ENCODE results near the gene BCL2L14. TPM values are rescaled to one million over a fixed set of nuclear protein-coding genes. Genes with fewer than 3 reads are reported as not detected.

Gene BCL2L14
- polyA plus RNA-seq, 1 donor from 2014 or later = not detected

DNA sequence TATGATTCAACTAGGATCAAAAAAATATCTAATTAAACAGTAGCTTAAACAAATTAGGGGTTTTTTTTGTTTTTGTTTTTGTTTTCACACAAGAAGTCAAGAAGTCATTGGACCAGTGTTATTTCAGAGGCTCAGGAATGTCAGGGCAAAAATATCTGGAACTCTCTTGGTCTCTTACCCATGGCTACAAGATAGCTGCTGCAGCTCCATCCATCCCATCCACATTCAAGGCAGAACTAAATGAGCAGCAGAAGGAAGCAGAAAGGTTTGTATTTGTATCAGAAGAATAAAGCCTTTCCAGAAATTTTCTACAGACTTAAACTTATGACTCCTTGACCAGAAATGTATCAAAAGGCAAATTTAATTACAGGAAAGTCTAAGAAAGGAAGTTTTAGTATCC is 33.8 kb upstream of the BCL2L14 start:
- Mint-ChIP-seq H3K9me3 (no peaks in the 10 kb centered on the region), H3K27ac (no peak overlapping the region), H3K36me3 (peaks cover 3% of the 10 kb centered on the region), H3K4me3 (no peak overlapping the region), H3K27me3 (peaks cover 6% of the 10 kb centered on the region), H3K4me1 (peaks cover 5 to 13% (median 10%) of the 10 kb centered on the region in 3 donors)

DNA sequence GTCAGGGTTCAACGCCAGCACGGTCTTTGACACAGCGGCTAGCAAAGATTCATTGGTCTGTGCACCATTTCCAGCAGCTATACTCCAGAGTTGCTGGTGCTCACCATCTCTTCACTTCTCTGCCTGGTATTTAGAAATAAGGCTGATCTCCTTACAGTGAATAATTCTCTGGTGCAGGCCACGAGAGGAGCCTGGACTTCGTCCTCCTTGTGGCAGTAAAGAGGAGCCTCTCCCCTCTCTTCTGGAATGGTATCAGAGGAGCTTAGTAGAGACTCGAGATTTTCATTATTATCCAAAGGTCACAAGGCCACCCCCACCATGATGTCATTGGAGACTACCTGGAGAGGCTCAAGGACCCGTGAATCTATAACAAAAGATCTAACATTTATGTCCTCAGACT is 30.8 kb upstream of the BCL2L14 start:
- Mint-ChIP-seq H3K27me3 (peaks cover 6% of the 10 kb centered on the region), H3K36me3 (peaks cover 3% of the 10 kb centered on the region), H3K4me1 (no peaks in the 10 kb centered on the region), H3K27ac (no peak overlapping the region), H3K9me3 (no peaks in the 10 kb centered on the region), H3K4me3 (no peak overlapping the region)

DNA sequence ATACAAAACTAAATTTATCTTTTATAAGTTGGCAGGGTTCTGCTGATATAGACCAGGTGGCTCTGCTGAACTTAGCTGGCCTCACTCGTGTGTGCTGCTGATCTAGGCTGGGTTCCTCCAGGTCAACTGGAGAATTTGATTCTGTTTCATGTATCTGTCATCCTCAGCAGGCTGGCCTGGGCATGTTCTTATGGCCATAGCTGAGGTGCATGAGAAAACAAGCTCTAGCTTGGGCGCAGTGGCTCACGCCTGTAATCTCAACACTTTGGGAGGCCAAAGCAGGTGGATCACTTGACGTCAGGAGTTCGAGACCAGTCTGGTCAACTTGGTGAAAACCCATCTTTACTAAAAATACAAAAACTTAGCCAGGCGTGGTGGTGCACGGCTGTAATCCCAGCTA is 24.3 kb upstream of the BCL2L14 start:
- no peaks in the 10 kb centered on the region for H3K4me1 Mint-ChIP-seq
- H3K27ac Mint-ChIP-seq = no peak overlapping the region
- H3K4me3 Mint-ChIP-seq = no peak overlapping the region
- peaks cover 1% of the 10 kb centered on the region for H3K36me3 Mint-ChIP-seq
- H3K27me3 Mint-ChIP-seq = no peaks in the 10 kb centered on the region
- H3K9me3 Mint-ChIP-seq = no peaks in the 10 kb centered on the region

DNA sequence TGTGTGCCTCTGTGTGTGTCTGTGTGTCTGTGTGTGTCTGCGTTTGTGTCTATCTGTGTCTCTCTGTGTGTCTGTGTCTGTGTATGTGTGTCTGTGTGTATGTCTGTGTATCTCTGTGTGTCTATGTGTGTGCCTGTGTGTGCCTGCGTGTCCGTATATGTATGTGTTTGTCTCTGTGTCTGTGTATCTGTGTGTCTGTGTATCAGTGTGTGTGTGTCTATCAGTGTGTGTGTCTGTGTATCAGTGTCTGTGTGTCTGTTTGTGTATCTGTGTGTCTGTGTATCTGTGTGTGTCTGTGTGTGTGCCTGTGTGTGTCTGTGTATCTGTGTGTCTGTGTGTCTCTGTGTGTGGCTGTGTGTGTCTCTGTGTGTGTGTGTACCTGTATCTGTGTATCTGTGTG is 23.1 kb upstream of the BCL2L14 start:
- H3K27me3 Mint-ChIP-seq = no peaks in the 10 kb centered on the region
- H3K36me3 Mint-ChIP-seq = peaks cover 1% of the 10 kb centered on the region
- H3K27ac Mint-ChIP-seq = no peak overlapping the region
- no peak overlapping the region for H3K4me3 Mint-ChIP-seq
- H3K9me3 Mint-ChIP-seq = no peaks in the 10 kb centered on the region
- H3K4me1 Mint-ChIP-seq = no peaks in the 10 kb centered on the region

DNA sequence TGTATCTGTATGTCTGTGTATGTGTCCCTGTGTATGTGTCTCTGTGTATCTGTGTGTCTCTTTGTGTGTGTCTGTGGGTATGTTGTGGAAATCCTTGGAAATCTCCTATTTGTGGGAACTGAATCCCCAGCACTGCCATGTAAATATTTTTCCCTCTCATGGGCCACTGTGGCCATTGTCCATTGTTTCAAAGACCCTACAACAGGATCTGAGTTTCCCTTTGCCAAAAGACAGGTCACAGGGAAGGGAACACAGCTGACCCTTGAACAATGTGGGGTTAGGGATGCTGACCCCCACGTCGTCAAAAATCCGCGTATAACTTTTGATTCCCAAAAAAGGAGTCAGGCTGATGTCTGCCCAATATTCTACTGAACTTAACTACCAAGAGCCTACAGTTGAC is 22.5 kb upstream of the BCL2L14 start:
- H3K4me1 Mint-ChIP-seq = no peaks in the 10 kb centered on the region
- no peaks in the 10 kb centered on the region for H3K27me3 Mint-ChIP-seq
- peaks cover 1% of the 10 kb centered on the region for H3K36me3 Mint-ChIP-seq
- no peak overlapping the region for H3K4me3 Mint-ChIP-seq
- no peak overlapping the region for H3K27ac Mint-ChIP-seq
- no peaks in the 10 kb centered on the region for H3K9me3 Mint-ChIP-seq

DNA sequence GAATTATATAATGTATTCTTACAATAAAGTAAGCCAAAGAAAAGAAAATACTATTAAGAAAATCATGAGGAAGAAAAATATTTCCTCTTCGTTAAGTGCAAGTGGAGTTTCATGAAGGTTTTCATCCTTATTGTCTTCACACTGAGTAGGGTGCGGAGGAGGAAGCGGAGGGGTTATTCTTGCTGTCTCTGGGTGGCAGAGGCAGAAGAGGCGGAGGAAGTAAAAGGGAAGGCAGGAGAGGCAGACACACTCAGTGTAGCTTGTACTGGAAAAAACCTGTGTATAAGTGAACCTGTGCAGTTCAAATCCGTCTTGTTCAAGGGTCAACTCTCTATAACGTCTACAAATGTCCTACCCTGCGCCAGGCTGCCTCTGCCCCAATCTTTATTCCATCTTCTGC is 22.0 kb upstream of the BCL2L14 start:
- Mint-ChIP-seq H3K4me3 (no peak overlapping the region), H3K27ac (no peak overlapping the region), H3K4me1 (no peaks in the 10 kb centered on the region), H3K9me3 (no peaks in the 10 kb centered on the region), H3K27me3 (no peaks in the 10 kb centered on the region), H3K36me3 (peaks cover 1% of the 10 kb centered on the region)

DNA sequence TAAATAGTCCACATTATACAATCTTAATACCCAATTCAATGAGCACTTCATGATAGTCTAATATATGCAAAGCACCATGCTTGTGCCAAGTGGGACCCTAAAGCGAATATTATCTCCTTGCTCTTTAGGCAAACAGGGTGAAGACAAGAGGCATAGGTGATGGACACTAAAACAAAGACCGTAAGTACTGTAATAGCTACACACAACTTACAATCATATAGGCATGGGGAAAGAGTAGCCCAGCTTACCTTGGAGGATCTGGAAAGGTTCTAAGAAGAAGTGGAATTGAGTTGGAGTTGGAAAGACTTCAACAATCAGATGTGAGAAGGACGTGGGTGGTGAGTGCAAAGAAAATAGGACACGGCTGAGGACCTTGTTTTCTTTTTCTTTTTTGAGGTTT is 19.1 kb upstream of the BCL2L14 start:
- Mint-ChIP-seq H3K9me3 (no peaks in the 10 kb centered on the region), H3K4me3 (no peak overlapping the region), H3K27ac (no peak overlapping the region), H3K4me1 (no peaks in the 10 kb centered on the region), H3K36me3 (peaks cover 1% of the 10 kb centered on the region), H3K27me3 (no peaks in the 10 kb centered on the region)

DNA sequence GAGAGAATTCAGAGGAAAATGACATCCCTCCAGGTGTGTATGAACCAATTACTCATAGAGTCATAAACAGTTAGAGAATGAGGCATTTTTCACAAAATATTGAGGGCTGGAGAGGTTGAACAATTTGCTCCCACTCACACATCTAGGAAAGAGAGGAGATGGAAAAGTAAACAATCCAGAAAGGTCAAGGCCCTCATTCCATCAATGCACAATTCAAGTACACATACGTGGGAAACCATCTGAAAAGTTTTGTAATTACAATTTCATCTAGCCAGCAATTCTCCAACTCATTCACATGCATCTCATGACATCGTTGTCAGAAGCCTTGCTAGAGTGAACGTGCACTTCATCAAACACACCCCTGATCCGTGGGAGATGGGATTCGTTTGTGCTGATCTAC is 15.7 kb upstream of the BCL2L14 start:
- Mint-ChIP-seq H3K4me3 (no peak overlapping the region), H3K36me3 (no peaks in the 10 kb centered on the region), H3K27me3 (peaks cover 3% of the 10 kb centered on the region), H3K4me1 (no peaks in the 10 kb centered on the region), H3K27ac (no peak overlapping the region), H3K9me3 (no peaks in the 10 kb centered on the region)

DNA sequence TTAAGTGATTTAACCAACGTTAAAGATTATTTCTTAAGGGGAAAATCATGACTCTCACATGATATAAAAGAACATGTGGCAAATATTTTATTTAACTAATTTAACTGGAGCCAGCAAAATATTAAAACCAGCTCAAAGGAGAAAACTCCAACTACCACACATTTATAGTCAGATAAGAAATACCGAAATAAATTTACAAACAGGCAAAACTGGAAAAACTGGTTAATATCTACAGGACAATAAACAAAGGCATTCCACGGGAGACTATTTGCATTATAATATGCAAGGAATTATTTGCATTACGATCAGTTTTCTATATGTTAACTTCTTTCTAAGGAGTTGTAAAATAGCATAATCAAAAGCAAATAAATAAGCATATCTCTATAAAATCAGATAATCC is 13.8 kb upstream of the BCL2L14 start:
- Mint-ChIP-seq H3K4me1 (no peaks in the 10 kb centered on the region), H3K27ac (no peak overlapping the region), H3K36me3 (no peaks in the 10 kb centered on the region), H3K4me3 (no peak overlapping the region), H3K9me3 (no peaks in the 10 kb centered on the region), H3K27me3 (peaks cover 3% of the 10 kb centered on the region)

DNA sequence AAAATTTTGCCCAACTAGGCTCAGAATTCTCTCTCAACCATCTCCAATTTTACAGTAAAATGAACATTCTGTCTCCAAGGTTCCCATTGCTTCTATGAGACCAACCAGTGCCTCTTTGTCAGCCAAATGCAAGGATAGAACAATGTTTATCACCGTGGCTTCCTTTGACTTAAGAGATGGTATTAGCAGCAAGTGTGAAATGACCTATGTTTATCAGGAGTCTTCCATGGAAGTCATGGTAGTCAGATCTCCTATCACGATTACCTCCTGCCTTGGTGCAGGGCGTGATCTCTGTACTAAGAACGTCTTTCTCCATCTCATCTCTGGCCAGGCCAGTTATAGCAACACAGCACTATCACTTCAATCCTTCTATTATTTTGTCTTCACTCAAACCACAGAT is 6.1 kb upstream of the BCL2L14 start:
- Mint-ChIP-seq H3K4me1 (no peaks in the 10 kb centered on the region), H3K4me3 (no peak overlapping the region)

DNA sequence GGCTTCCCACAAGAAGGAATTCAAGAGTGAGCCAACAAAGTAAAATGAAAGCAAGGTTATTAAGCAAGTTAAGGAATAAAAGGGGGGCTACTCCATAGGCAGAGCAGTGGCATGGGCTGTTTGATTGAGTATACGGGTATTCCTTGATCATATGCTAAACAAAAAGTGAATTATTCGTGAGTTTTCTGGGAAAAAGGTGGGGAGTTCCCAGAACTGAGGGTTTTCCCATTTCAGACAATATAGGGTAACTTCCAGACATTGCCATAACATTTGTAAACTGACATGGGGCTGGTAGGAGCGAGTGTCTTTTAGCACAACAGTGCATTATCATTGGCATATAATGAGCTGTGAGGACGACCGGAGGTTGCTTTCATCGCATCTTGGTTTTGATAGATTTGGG is 2.0 kb upstream of the BCL2L14 start:
- Mint-ChIP-seq H3K9me3 (no peaks in the 10 kb centered on the region), H3K36me3 (peaks cover 2% of the 10 kb centered on the region), H3K27ac (no peak overlapping the region), H3K4me3 (peak overlapping the region in 1 of 4 donors; percentile 48), H3K27me3 (peaks cover 9% of the 10 kb centered on the region), H3K4me1 (peaks cover 10 to 14% (median 13%) of the 10 kb centered on the region in 3 donors)

More for the DNA sequence above, 6.1 kb upstream of the BCL2L14 start:
- Mint-ChIP-seq H3K27me3 (peaks cover 7% of the 10 kb centered on the region), H3K36me3 (no peaks in the 10 kb centered on the region), H3K27ac (no peak overlapping the region), H3K9me3 (no peaks in the 10 kb centered on the region)

DNA sequence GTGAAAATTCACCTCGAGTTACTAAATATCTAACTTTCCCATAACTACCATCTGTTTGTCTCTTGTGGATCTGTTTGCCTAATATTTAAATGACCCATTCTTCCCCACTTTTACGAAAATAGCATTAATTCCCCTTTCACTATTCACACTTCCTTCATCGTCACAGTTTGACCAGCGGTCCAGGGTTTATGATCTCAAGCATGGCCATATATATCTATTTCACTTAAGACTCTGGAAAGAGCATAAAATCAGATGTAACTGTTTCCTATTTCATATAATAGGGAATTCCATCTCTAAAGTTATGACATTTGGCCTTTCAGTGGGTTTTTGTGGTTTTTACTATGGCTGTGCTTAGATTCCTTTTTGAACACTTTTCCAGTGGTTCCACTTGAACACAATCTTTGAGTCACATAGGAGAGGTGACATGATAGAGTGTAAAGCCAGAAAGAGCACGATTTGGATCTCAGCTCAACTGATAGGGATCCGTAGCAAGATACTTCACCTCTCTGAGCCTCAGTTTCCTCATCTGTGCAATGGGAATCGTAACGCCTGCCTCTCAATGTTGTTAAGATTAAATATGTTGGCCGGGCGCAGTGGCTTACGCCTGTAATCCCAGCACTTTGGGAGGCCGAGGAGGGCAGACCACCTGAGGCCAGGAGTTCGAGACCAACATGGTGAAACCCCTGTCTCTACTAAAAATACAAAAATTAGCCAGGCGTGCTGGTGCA is 754 bp upstream of the BCL2L14 start:
- Mint-ChIP-seq H3K36me3 (peaks cover 2% of the 10 kb centered on the region), H3K27ac (no peak overlapping the region), H3K27me3 (peaks cover 9% of the 10 kb centered on the region), H3K4me1 (peaks cover 10 to 14% (median 13%) of the 10 kb centered on the region in 3 donors), H3K4me3 (no peak overlapping the region), H3K9me3 (no peaks in the 10 kb centered on the region)

DNA sequence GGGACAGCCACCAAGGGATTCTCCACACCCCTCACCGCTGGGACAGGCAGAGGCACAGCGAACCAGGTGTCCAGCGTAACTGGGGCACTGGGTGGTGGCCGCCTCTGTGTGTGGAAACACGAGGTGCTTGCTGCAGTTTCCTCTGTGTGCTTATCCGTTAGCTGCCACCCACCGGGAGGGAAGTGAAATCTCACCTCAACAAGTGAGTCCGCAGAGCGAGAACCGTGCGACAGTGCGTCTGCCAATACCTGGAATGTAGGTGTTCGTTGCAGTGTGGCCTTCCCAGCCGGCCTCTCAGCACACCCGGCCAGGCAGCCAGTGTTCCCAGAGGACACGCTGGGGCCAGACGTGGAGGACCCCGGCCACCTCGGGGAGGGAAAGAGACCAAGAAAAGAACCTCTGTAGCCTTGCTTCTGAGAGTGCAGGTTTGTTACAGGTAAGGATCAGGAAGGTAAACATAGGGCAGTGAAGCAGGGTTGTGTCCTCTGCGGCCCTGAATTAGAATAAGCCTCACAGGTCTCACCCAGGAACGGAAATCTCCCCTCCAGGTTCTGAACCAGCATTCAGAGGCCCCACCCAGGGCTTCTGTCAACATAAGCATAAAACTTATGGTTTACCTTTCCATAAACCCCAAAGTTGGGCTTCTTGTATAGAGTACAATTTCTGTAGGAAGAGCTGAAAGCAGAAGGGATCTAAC is 1.5 kb downstream of the BCL2L14 start:
- H3K27ac Mint-ChIP-seq = peak overlapping the region in 1 of 3 donors; percentile 69
- H3K4me3 Mint-ChIP-seq = peak overlapping the region in 3 of 4 donors; percentile 59 to 91 (median 73)
- peaks cover 10 to 14% (median 13%) of the 10 kb centered on the region in 3 donors for H3K4me1 Mint-ChIP-seq
- peaks cover 2% of the 10 kb centered on the region for H3K36me3 Mint-ChIP-seq
- no peaks in the 10 kb centered on the region for H3K9me3 Mint-ChIP-seq
- H3K27me3 Mint-ChIP-seq = peaks cover 9% of the 10 kb centered on the region

DNA sequence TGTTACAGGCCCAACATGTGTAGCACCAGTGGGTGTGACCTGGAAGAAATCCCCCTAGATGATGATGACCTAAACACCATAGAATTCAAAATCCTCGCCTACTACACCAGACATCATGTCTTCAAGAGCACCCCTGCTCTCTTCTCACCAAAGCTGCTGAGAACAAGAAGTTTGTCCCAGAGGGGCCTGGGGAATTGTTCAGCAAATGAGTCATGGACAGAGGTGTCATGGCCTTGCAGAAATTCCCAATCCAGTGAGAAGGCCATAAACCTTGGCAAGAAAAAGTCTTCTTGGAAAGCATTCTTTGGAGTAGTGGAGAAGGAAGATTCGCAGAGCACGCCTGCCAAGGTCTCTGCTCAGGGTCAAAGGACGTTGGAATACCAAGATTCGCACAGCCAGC is 8.6 kb downstream of the BCL2L14 start:
- Mint-ChIP-seq H3K27ac (no peak overlapping the region), H3K27me3 (peaks cover 2% of the 10 kb centered on the region), H3K4me3 (no peak overlapping the region), H3K9me3 (no peaks in the 10 kb centered on the region), H3K4me1 (no peaks in the 10 kb centered on the region), H3K36me3 (no peaks in the 10 kb centered on the region)

DNA sequence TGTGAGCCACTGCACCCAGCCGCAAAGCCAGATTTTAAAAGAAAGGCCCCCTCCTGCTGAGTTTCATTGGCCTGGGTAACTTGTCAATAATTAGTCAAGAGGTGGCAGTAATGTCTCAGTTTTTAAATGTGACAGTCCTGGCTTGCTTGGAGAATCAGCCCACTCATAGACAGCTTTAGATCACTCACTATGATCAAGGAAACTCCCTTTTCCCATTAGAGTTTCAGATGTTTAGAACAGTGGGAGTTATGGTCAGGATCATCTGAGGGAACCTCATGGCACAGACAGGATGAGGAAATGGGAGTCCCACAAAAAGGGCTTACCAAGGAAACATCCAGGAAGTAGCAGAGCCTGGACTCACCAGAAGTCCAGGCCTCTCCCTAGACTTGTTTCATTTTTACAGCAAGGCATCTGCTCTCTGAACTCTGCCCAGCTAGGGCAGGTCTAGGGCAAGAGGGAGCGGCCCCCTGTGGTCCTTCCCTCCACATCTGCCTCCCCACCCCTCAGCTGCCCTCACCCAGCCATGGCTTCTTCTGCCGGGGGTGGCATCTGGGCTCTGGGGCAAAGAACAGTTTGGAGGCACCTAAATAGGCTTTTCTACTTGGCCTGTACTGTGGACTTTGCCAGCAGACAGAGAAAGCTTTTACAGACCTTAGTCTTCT is 11.2 kb downstream of the BCL2L14 start:
- no peak overlapping the region for H3K4me3 Mint-ChIP-seq
- peaks cover 2% of the 10 kb centered on the region for H3K27me3 Mint-ChIP-seq
- no peaks in the 10 kb centered on the region for H3K4me1 Mint-ChIP-seq
- no peaks in the 10 kb centered on the region for H3K9me3 Mint-ChIP-seq
- H3K27ac Mint-ChIP-seq = no peak overlapping the region
- no peaks in the 10 kb centered on the region for H3K36me3 Mint-ChIP-seq

All from IgD-negative memory B cell (primary cell).